Activated T-helper 9 cell treated with anti-CD3 and anti-CD28 coated beads, Interleukin-2, amount 50 U/mL, for 16 hours (primary cell): Measurements from ENCODE around the gene DIO2.

Experiments
- DNase-seq: peaks from one replicate; pipeline ENCODE4 v3.0.0-alpha.2; 2020; ENCODE audit warnings: low read depth

DIO2 gene

GRCh38 chr14:80167793-80168448 lies 43.4 kb downstream of the DIO2 start:
- no peak for DNase-seq

DNA sequence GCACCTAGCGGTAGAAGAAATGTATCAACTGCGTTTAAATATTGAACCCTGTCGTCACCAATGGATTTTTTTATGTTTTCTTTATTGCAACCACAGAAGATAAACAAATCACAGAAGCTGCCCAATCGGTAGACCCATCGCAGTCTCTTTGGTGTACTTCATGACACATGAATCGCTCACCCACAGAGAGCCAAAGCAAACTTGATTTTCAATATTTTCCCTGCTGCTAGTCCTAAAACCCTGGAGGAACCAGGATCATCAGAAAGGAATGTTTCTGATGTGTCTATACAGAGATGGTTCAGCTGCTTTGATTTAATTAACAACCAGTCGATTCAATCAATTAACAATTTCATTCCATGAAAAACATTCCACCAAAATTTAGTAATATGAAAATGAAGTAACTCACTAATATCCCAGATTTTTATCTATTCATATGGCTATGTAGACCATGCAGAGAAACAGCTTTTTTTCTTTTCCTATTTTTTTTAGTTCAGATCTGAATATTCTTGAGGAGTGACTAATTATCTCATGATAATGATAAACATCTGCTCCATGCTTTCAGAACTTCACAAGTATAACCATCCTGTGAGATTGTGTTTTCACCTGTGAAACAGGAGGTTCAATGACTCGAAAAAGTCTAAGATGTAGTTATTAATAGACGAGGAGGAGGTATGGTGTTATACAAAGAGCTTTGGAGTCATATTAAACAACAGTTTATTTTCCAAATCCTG lies 46.1 kb downstream of the DIO2 start:
- no peak for DNase-seq

DNA sequence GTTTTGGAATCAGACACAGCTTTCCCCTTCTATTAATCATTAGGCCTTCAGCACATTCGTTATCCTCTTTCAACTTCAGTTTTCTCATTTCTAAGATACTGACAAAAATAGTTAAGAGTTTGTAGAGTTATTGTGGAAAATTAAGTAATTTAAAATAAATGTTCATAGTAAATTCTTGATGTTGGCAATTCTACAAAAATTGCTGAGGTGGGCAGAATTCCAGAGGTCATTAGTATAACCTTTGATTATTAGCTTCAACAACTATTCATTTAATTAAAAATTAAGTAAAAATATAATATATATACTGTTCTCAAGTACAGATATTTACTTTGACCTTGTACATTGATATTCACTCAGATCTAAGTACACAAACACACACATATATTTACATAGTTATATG lies 58.5 kb downstream of the DIO2 start:
- no peak for DNase-seq

DNA sequence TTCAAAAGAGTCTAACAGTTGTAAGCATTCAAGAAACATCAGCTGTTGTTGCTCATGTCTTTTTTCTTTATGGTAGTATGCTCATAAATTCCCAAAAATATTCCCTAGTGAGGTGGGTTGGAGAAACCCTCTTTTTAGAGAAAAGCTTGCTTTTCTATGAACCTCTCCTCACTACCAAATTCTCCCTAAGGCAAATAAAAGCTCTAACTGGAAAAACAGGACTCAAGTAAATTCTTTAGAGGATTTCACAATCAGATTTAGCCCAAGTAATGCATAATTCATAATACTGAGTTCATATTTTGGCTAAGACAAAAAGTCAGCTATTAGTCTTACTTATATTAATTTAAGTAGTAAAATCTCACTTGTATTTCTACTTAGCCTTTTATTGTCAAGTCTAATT lies 59.1 kb downstream of the DIO2 start:
- no peak for DNase-seq

DNA sequence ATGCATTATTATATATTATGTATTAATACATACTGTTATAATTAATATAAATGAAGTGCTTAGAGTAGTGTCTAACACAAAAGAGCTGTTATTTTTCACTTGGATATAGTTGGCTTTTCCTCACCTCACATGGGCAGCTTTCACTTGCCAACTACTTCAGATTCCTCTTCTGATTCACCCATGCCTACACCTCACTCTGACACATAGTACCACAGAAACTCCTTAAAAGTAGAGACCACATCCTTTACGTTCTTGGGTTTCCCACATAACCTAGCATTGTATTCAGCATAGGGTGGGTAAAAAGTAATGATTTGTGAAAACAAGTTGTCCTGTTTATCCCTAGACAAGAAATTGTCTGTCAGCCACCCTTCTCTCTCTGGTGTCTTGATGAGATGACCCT lies 61.0 kb downstream of the DIO2 start:
- no peak for DNase-seq
